Large intestine (tissue), 12 donors: ENCODE measurements around the gene SLAIN2. TPM values are rescaled to one million over a fixed set of nuclear protein-coding genes. Genes with fewer than 3 reads are reported as not detected.
A peak's percentile ranks its signal among the peaks of the same experiment; 100 is the strongest.
"Not testable (repeated sequence)": the region's sequence is repeated elsewhere in the genome, so short reads cannot be mapped to it uniquely, and the experiment has no call there.

ENCODE experiments used
- DNase-seq, 2 donors: peaks; one replicate each; pipeline versions ENCODE4 v3.0.0 to v3.0.0-alpha.2; 2013
- H3K27ac ChIP-seq: one replicate; pipeline ENCODE4 v1.5.1; 2013; ENCODE audit warnings: low read length
- H3K27me3 ChIP-seq: 2 replicates; pipeline ENCODE4 v1.6.1; 2013; ENCODE audit warnings: low read length; ENCODE audit not compliant: control insufficient read depth, insufficient read depth
- H3K36me3 ChIP-seq: 2 replicates; pipeline ENCODE4 v1.6.1; 2013; ENCODE audit warnings: low read length; ENCODE audit not compliant: control insufficient read depth, insufficient read depth
- H3K4me1 ChIP-seq: one replicate; pipeline ENCODE4 v1.6.1; 2013; ENCODE audit warnings: low read length; ENCODE audit not compliant: control insufficient read depth, insufficient read depth
- H3K4me3 ChIP-seq: one replicate; pipeline ENCODE4 v1.5.1; 2013; ENCODE audit warnings: low read length
- H3K9me3 ChIP-seq: one replicate; pipeline ENCODE4 v1.6.1; 2013; ENCODE audit warnings: mild to moderate bottlenecking, low read depth, low read length, moderate library complexity; ENCODE audit not compliant: control insufficient read depth
- WGBS: methylation state at CpG from one replicate; pipeline ENCODE4 v1.1.5; 2013; ENCODE audit warnings: low lambda C conversion rate; ENCODE audit not compliant: insufficient coverage; 5-methylcytosine and 5-hydroxymethylcytosine counted together
- long read RNA-seq, 11 donors: transcript quantifications; one replicate each; lab custom pipeline, GENCODE V29; 2026
- polyA plus RNA-seq: library from polyadenylated mRNA; unstranded; fragments of 120-200 nt; gene quantifications from one replicate; pipeline ENCODE4 v1.2.1, GENCODE V29; 2013

Gene SLAIN2
- 38.7 TPM for polyA plus RNA-seq
- long read RNA-seq, donor 1, full-length matches to known transcripts = 1 of 6 reads
- long read RNA-seq, donor 1, partial matches to known transcripts = 5 of 6 reads
- long read RNA-seq, donor 1, other reads (novel, unspliced or antisense) = 0 of 6 reads
- long read RNA-seq, donor 2, partial matches to known transcripts = 14 of 14 reads
- long read RNA-seq, donor 2, other reads (novel, unspliced or antisense) = 0 of 14 reads
- long read RNA-seq, donor 3, full-length matches to known transcripts = 1 of 25 reads
- long read RNA-seq, donor 3, partial matches to known transcripts = 24 of 25 reads
- long read RNA-seq, donor 3, other reads (novel, unspliced or antisense) = 0 of 25 reads
- long read RNA-seq, donor 4 = 0 reads
- long read RNA-seq, donor 5, full-length matches to known transcripts = 2 of 2 reads
- long read RNA-seq, donor 5, partial matches to known transcripts = 0 of 2 reads
- long read RNA-seq, donor 5, other reads (novel, unspliced or antisense) = 0 of 2 reads
- long read RNA-seq, donor 6, full-length matches to known transcripts = 4 of 15 reads
- long read RNA-seq, donor 6, partial matches to known transcripts = 11 of 15 reads
- long read RNA-seq, donor 6, other reads (novel, unspliced or antisense) = 0 of 15 reads
- long read RNA-seq, donor 7 = 0 reads
- long read RNA-seq, donor 8, full-length matches to known transcripts = 5 of 22 reads
- long read RNA-seq, donor 8, partial matches to known transcripts = 17 of 22 reads
- long read RNA-seq, donor 8, other reads (novel, unspliced or antisense) = 0 of 22 reads
- long read RNA-seq, donor 9, partial matches to known transcripts = 5 of 5 reads
- long read RNA-seq, donor 9, other reads (novel, unspliced or antisense) = 0 of 5 reads
- long read RNA-seq, donor 10, full-length matches to known transcripts = 1 of 8 reads
- long read RNA-seq, donor 10, partial matches to known transcripts = 7 of 8 reads
- long read RNA-seq, donor 10, other reads (novel, unspliced or antisense) = 0 of 8 reads
- long read RNA-seq, donor 11 = 0 reads

- WGBS = no CpG with 5 or more reads among the region's 89 CpGs
- H3K4me1 ChIP-seq = peaks cover 11% of the 10 kb centered on the region
- H3K4me3 ChIP-seq = peak within 1 kb of the TSS; percentile 90
Measured at GRCh38 chr4:48340965-48341775, at the start of gene SLAIN2. SLAIN2 (plus strand) TSS chr4:48341529; CDS start chr4:48341740, 211 bp downstream.

DNA sequence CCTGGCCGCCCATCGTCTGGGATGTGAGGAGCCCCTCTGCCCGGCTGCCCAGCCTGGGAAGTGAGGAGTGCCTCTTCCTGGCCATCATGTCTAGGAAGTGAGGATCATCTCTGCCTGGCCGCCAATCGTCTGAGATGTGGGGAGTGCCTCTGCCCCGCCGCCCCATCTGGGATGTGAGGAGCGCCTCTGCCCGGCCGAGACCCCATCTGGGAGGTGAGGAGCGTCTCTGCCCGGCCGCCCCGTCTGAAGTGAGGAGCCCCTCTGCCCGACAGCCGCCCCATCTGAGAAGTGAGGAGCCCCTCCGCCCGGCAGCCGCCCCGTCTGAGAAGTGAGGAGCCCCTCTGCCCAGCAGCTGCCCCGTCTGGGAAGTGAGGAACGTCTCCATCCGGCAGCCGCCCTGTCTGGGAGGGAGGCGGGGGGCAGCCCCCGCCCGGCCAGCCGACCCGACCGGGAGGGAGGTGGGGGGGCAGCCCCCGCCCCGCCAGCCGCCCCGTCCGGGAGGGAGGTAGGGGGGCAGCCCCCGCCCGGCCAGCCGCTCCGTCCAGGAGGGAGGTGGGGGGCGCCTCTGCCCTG, 49.0 kb upstream of the SLAIN2 start:
- not testable (repeated sequence) for H3K27me3 ChIP-seq, H3K4me1 ChIP-seq, H3K36me3 ChIP-seq, H3K4me3 ChIP-seq, DNase-seq, H3K27ac ChIP-seq
- H3K9me3 ChIP-seq = peaks cover 10% of the 10 kb centered on the region
- no CpG with 5 or more reads among the region's 40 CpGs for WGBS

More at GRCh38 chr4:48340965-48341775, at the start of gene SLAIN2:
- DNase-seq = peak; percentile 98 to 99
- Histone ChIP-seq H3K27ac (peak within 1 kb of the TSS; percentile 97), H3K9me3 (no peaks in the 10 kb centered on the region), H3K36me3 (no peaks in the 10 kb centered on the region), H3K27me3 (no peaks in the 10 kb centered on the region)

DNA sequence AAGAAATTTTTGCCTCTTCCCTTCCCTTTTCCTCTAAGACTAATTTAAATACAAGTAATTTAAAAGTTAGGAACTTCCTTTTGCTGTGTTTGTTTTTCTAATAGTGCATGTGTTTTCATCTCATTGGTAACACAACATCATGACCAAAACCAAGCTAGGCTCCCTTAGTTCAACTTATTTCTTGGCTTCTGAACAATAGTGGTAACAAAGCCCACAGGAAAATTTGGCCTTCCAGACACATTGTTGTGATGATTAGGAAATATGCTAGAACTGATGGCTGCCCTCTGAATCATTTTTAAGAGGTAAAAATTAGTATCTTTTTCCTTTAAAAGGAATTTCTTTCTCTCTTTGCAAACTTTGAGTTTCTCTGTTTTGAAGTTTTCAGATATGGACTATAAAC, 46.2 kb upstream of the SLAIN2 start:
- H3K4me3 ChIP-seq = no peak overlapping the region
- H3K4me1 ChIP-seq = no peaks in the 10 kb centered on the region
- H3K27ac ChIP-seq = no peak overlapping the region
- H3K9me3 ChIP-seq = peaks cover 10% of the 10 kb centered on the region
- no peaks in the 10 kb centered on the region for H3K36me3 ChIP-seq
- H3K27me3 ChIP-seq = no peaks in the 10 kb centered on the region
- DNase-seq = no peak

DNA sequence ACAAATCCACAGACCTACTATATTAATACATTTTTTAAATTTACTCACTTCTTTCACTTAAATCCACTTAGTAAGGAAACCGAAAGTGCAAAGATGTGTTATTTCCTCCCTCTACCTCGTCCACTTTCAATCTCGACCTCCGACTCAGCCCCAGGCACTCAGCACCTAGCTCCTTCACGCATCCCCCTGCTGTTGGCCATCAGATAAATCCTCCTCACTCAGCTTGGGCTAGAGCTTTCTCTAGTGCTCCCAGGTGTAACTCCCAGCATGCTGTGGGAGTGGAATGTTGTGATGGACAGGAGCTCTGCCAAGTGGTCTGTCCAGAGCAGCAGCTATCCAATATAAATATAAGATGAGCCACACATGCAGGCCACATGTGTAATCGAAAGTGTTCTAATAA, 45.0 kb upstream of the SLAIN2 start:
- Histone ChIP-seq H3K36me3 (no peaks in the 10 kb centered on the region), H3K4me3 (no peak overlapping the region), H3K4me1 (no peaks in the 10 kb centered on the region), H3K27me3 (no peaks in the 10 kb centered on the region), H3K9me3 (peaks cover 10% of the 10 kb centered on the region), H3K27ac (no peak overlapping the region)
- DNase-seq = no peak
- WGBS = 100% methylated on average over 1 of the region's 6 CpGs

GRCh38 chr4:48297256-48297846, 44.0 kb upstream of the SLAIN2 start:
- no peak overlapping the region for H3K4me3 ChIP-seq
- H3K9me3 ChIP-seq = peaks cover under 1% of the 10 kb centered on the region
- DNase-seq = no peak
- WGBS = no CpG with 5 or more reads among the region's 2 CpGs
- no peaks in the 10 kb centered on the region for H3K27me3 ChIP-seq
- no peaks in the 10 kb centered on the region for H3K4me1 ChIP-seq
- no peaks in the 10 kb centered on the region for H3K36me3 ChIP-seq
- no peak overlapping the region for H3K27ac ChIP-seq

DNA sequence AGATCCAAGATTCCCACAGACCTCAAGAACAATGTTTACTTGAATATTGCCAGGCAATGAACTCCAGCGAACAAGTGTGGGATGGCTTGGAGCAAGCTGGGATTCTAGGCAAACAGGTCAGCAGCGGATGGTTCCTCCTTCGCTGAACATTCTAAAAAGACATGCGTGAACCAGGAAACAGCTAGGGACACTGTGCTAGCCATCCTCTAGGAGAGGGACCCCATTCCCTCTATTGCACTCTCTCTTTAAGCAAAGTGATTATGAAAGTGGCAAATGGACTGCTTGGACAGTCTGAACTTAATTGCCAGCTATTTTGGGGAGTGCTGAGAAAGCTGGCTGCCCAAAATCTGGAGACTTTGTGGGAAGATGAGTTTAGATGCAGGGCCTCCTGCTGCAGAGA, 41.8 kb upstream of the SLAIN2 start:
- no peaks in the 10 kb centered on the region for H3K4me1 ChIP-seq
- no peaks in the 10 kb centered on the region for H3K36me3 ChIP-seq
- WGBS = no CpG with 5 or more reads among the region's 4 CpGs
- no peaks in the 10 kb centered on the region for H3K27me3 ChIP-seq
- H3K27ac ChIP-seq = no peak overlapping the region
- H3K9me3 ChIP-seq = no peaks in the 10 kb centered on the region
- no peak for DNase-seq
- H3K4me3 ChIP-seq = no peak overlapping the region

DNA sequence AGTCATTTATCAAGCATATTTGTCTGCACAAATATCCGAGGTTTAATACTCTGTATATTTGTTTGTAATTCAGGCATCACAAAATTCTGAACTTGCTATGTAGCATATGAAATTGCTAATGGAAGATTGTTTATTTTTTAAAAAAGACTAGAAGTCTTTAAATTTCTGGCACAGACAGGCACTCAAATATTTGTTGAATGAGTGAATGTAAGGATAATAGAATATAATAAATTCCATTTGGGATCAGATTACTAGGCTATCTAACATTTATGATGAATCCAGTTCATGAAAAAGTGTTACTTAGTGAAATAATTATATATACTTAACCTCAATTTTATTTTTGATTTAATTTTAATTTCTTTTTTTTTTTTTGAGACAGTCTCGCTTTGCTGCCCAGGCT, 41.3 kb upstream of the SLAIN2 start:
- Histone ChIP-seq H3K4me3 (no peak overlapping the region), H3K27ac (no peak overlapping the region), H3K27me3 (no peaks in the 10 kb centered on the region), H3K9me3 (no peaks in the 10 kb centered on the region), H3K36me3 (no peaks in the 10 kb centered on the region), H3K4me1 (no peaks in the 10 kb centered on the region)
- DNase-seq = no peak
- no CpG with 5 or more reads among the region's 2 CpGs for WGBS

DNA sequence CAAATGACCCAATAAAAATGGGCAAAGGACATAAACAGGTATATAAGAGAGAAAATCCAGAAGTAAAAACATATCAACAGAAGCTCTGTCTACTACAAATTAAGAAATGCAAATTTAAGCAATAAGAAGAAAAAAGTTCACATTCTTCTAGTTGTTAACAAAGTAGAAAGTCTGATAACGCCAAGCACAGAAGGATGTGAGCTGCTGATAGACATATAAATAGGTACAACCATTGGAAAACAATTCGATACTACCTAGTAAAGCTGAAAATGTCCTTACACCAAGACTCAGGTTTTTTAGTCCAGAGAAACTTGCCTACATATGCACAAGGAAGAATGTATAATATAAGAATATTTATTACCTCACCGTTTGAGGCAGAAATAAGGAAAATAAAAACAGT, 35.8 kb upstream of the SLAIN2 start:
- 100% methylated on average over 1 of the region's 3 CpGs for WGBS
- no peak overlapping the region for H3K27ac ChIP-seq
- no peaks in the 10 kb centered on the region for H3K4me1 ChIP-seq
- H3K9me3 ChIP-seq = no peaks in the 10 kb centered on the region
- H3K4me3 ChIP-seq = no peak overlapping the region
- H3K36me3 ChIP-seq = no peaks in the 10 kb centered on the region
- no peaks in the 10 kb centered on the region for H3K27me3 ChIP-seq
- no peak for DNase-seq

- whole genome bisulfite sequencing = no CpG with 5 or more reads among the region's 5 CpGs
Measured at GRCh38 chr4:48307528-48307927, 33.8 kb upstream of the SLAIN2 start.

More at GRCh38 chr4:48307528-48307927, 33.8 kb upstream of the SLAIN2 start:
- H3K27ac ChIP-seq = no peak overlapping the region
- no peaks in the 10 kb centered on the region for H3K36me3 ChIP-seq
- no peak overlapping the region for H3K4me3 ChIP-seq
- H3K9me3 ChIP-seq = no peaks in the 10 kb centered on the region
- H3K27me3 ChIP-seq = no peaks in the 10 kb centered on the region
- no peak for DNase-seq
- no peaks in the 10 kb centered on the region for H3K4me1 ChIP-seq
